GM10266 (cell line): ENCODE results near the gene RETREG3.
"Not testable (repeated sequence)": the region's sequence is repeated elsewhere in the genome, so short reads cannot be mapped to it uniquely, and the experiment has no call there.

Experiments
- DNase-seq: peaks from one replicate; pipeline ENCODE4 v3.0.0; 2012; ENCODE audit errors: extremely low spot score
- TF ChIP-seq, protein P1 (sequence below): IDR thresholded peaks from 2 replicates; pipeline ENCODE4 v1.5.1; 2012; ENCODE audit warnings: mild to moderate bottlenecking, low read depth; ENCODE audit not compliant: control insufficient read depth, insufficient read depth; ENCODE audit errors: missing control alignments

RETREG3 gene

GRCh38 chr17:42623271-42623670 is 14.1 kb upstream of the RETREG3 start:
- TF ChIP-seq, protein P1, sequence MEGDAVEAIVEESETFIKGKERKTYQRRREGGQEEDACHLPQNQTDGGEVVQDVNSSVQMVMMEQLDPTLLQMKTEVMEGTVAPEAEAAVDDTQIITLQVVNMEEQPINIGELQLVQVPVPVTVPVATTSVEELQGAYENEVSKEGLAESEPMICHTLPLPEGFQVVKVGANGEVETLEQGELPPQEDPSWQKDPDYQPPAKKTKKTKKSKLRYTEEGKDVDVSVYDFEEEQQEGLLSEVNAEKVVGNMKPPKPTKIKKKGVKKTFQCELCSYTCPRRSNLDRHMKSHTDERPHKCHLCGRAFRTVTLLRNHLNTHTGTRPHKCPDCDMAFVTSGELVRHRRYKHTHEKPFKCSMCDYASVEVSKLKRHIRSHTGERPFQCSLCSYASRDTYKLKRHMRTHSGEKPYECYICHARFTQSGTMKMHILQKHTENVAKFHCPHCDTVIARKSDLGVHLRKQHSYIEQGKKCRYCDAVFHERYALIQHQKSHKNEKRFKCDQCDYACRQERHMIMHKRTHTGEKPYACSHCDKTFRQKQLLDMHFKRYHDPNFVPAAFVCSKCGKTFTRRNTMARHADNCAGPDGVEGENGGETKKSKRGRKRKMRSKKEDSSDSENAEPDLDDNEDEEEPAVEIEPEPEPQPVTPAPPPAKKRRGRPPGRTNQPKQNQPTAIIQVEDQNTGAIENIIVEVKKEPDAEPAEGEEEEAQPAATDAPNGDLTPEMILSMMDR: no peak
- no peak for DNase-seq

DNA sequence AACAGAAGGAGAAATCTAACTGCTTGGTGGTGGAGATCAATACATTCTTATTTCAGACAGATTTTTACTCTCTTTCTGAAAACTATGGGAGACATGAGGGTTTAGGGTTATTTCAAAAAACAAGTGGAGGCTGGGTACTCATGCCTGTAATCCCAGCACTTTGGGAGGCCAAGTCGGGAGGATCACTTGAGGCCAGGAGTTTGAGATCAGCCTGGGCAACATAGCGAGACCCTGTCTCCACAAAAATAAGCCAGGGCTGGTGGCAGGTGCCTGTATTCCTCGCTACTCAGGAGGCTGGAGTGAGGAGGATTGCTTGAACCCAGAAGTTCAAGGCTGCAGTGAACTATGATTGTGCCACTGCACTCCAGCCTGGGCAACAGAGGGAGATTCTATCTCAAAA is 12.8 kb upstream of the RETREG3 start:
- DNase-seq: not testable (repeated sequence)

GRCh38 chr17:42618442-42619150 is 9.4 kb upstream of the RETREG3 start:
- TF ChIP-seq, protein P1: peak; percentile 51
- DNase-seq: peak; percentile 73

DNA sequence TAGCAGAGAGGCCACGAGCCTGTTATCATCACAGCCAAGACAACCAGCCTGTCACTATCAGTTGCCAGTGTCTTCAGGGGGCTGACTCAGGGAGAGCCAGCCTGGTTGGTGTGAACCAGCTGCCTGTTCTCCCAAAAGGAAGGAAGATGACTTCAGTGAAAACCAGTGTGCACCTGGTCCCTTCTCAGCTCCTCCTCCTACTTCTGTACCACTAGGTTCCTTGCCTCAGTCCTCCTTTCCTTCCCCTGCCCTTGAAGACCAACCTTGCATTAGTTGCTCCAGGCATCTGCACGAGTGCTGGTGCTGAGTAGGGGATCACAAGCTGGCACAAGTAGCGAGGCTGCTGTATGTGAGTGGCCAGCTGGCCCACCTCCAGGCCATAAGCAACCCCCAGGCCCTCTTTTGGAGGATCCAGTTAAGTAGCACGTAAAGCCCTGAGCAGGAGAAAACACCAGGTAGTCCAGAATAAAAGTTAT is 8.8 kb upstream of the RETREG3 start:
- DNase-seq: peak; percentile 29
- TF ChIP-seq, protein P1: no peak

DNA sequence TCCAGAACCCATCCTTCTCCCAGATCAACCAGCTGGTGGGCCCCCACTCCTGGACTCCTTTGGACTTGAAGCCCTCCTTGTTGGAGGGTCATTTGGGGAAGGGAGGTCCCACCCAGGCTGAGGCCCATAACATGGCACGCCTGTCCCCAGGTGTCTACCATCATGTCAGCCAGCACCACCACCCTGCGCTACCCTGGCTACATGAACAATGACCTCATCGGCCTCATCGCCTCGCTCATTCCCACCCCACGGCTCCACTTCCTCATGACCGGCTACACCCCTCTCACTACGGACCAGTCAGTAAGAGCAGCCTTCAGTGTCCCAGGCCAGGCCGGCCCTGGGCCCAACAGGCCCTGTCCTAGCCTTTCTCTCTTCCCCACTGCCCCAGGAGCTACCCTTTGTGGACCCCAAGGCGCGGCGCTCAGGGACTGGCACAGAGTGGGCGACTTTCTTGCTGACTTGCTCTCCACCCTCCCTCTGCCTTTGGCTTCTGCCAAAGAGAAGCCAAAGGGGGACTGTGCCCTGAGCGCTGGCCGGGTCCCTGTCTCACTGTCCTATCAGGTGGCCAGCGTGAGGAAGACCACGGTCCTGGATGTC is 4.6 kb upstream of the RETREG3 start:
- TF ChIP-seq, protein P1: no peak
- no peak for DNase-seq

- DNase-seq: no peak
- TF ChIP-seq, protein P1: no peak
These were observed 2.8 kb upstream of the RETREG3 start for GRCh38 chr17:42612013-42612412.

GRCh38 chr17:42609814-42610801 is 934 bp upstream of the RETREG3 start:
- DNase-seq: not testable (repeated sequence)
